Measurements from ENCODE around the gene NBPF12.
"Not testable (repeated sequence)": the region's sequence is repeated elsewhere in the genome, so short reads cannot be mapped to it uniquely, and the experiment has no call there.

DNA sequence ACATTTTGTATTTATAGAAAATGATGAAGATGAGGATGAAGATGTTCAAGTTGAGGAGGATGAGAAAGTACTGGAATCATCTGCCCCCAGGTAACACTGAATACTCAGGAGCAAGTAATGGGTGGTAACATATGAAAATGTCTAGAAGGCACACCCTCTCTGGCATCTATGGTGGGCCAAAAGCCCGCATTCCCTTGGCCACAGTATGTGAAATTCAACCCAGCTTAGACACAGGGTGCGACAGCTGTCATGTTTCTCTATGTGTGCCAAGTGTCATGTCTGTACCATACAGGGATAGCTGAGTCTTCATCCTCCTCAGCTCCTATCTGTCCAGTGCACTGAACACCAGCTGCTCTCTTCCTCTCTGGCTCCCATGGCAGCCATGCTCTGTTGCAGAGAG, 26.2 kb downstream of the NBPF12 start:
- TF ChIP-seq, protein P1, sequence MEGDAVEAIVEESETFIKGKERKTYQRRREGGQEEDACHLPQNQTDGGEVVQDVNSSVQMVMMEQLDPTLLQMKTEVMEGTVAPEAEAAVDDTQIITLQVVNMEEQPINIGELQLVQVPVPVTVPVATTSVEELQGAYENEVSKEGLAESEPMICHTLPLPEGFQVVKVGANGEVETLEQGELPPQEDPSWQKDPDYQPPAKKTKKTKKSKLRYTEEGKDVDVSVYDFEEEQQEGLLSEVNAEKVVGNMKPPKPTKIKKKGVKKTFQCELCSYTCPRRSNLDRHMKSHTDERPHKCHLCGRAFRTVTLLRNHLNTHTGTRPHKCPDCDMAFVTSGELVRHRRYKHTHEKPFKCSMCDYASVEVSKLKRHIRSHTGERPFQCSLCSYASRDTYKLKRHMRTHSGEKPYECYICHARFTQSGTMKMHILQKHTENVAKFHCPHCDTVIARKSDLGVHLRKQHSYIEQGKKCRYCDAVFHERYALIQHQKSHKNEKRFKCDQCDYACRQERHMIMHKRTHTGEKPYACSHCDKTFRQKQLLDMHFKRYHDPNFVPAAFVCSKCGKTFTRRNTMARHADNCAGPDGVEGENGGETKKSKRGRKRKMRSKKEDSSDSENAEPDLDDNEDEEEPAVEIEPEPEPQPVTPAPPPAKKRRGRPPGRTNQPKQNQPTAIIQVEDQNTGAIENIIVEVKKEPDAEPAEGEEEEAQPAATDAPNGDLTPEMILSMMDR (conservative IDR thresholded peaks at IDR 0.05 in 1 of 2, IDR thresholded peaks at IDR 0.05 in 1 of 2; ENCODE audit: extremely low read depth in 1 of 2, insufficient read depth in 1 of 2, low read depth in 1 of 2, low read length in 2 of 2), result not testable (repeated sequence)
- TF ChIP-seq EZH2 (IDR thresholded peaks at IDR 0.05; ENCODE audit: borderline replicate concordance, low read length), result not testable (repeated sequence)

Data from mammary epithelial cell (primary cell).